Activated naive CD4-positive, alpha-beta T cell treated with Interleukin-2 at 50 U/mL for 16 hours (primary cell): ENCODE measurements around the gene KRR1.
"Not testable (repeated sequence)": the region's sequence is repeated elsewhere in the genome, so short reads cannot be mapped to it uniquely, and the experiment has no call there.

Source experiments
- DNase-seq: peaks from one replicate; pipeline ENCODE4 v3.0.0-alpha.2; 2020

KRR1 gene

GRCh38 chr12:75471902-75472890 is 39.2 kb downstream of the KRR1 start:
- no peak for DNase-seq

DNA sequence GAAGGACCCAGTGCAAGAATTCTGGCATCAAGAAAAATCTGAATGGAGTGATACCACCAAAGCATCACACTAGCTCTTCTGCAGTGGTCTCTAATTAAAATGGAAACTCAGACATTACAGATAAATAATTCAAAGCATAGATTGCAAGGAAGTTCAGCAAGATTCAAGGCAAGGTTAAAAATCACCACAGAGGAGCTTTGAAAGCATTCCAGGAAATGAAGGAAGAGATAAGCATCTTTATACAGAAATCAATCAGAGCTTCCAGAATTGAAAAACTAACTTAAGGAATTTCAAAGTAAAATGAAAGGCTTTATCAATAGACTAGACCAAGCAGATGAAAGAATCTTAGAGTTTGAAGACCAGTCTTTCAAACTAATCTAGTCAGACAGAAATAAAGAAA is 51.2 kb downstream of the KRR1 start:
- no peak for DNase-seq

DNA sequence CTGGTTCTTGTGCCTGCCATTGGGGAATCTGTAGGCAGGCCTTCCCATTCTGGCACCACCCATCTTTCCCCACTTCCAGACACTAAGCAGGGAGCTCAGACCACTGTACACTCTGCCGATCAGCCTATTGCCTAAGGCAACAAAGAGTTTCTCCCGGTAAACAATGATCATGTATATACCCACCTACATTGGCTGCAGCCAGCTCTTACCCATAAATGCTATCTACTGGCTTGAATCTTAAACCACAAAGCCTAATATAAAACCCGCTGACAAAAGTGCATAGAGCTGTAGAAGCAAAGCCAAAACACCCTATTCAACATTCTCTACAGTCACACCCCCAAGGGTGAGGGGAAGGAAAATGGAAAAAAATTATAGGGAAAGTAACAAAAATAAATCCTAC is 51.7 kb downstream of the KRR1 start:
- DNase-seq: no peak

DNA sequence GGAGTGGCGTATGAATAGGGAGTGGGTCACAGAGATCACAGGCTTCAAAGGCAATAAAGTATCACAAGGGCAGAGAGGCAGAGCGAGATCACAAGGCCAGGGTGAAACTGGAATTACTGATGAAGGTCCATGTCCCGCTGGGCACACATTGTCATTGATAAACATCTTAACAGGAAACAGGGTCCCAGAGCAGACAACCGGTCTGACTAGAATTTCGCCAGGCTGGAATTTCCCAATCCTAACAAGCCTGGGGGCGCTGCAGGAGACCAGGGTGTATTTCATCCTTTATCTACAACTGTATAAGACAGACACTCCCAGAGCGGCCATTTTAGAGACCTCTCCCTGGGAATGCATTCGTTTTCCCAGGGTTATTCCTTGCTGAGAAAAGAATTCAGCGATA is 53.5 kb downstream of the KRR1 start:
- DNase-seq: not testable (repeated sequence)

- DNase-seq: no peak
Observed at GRCh38 chr12:75457191-75457590, 54.2 kb downstream of the KRR1 start.

- no peak for DNase-seq
Observed at GRCh38 chr12:75455839-75456238, 55.6 kb downstream of the KRR1 start.

GRCh38 chr12:75452675-75453330 is 58.6 kb downstream of the KRR1 start:
- no peak for DNase-seq

DNA sequence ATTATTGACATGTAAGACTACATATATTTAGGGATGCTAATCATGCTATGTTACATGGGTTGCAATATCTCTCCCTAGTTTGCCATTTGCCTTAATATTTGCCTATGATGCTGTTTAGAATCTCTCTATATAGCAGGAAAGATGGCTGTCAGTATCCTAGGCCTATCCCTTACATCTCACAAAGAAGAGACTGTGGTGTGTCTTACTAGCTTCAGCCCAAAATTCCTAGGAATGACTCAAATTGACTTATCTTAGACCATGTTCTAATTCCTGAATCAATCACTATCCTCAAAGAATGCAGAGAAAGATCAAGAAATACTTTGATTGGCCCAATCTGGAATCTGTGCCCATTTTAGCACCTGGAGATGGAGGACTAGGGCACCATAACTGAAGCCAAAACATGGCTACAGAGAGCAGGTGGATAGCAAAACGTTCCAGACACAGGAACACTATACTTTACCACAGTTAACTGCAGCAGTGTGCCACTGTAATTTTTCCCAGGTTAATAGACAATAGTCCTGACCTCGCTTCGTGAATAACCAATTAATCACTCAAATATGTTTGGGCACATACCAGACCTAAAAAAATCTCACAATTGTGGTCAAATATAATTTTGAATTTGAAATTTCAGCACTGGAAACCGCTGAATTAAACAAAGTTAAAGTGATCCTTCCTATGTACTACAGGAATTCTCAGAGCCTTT is 63.6 kb downstream of the KRR1 start:
- no peak for DNase-seq

- no peak for DNase-seq
Observed at GRCh38 chr12:75446857-75447256, 64.6 kb downstream of the KRR1 start.

GRCh38 chr12:75445137-75445507 is 66.3 kb downstream of the KRR1 start:
- DNase-seq: not testable (repeated sequence)

DNA sequence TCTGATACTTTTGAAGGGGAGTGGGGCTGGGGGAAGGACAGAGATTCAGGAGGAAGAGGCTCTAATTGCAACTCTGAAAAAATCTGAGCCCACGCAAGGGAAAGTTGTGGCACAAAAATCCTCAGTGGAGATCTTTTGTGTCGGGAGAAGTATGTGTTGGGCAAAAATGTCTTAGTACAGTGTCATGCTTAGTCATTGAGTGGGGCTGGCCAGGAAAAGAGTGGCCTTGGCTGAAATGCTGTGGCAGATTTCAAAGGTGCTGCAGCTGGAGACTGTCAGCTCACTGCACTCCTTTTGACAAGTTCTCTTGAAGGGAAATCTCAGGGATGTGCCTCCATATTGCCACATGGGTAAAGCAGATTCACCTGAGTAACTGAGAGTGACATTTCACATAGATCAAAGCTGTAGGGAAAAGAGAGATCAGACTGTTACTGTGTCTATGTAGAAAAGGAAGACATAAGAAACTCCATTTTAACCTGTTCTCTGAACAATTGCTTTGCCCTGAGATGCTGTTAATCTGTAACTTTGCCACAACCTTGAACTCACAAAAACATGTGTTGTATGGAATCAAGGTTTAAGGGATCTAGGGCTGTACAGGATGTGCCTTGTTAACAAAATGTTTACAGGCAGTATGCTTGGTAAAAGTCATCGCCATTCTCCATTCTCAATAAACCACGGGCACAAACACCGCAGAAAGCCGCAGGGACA is 66.8 kb downstream of the KRR1 start:
- DNase-seq: no peak

GRCh38 chr12:75443709-75444108 is 67.7 kb downstream of the KRR1 start:
- DNase-seq: no peak

DNA sequence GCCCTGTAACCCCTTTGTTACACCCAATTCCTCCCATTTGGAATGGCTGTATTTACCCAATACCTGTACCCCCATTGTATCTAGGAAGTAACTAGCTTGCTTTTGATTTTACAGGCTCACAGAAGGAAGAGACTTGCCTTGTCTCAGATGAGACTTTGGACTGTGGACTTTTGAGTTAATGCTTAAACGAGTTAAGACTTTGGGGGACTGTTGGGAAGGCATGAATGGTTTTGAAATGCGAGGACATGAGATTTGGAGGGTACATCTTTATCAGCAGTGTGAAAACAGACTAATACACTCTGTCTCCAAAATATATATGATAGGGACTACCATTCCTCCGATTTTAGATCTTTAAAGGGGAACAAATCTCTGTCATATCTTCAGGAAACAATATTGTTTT is 69.0 kb downstream of the KRR1 start:
- not testable (repeated sequence) for DNase-seq

GRCh38 chr12:75441687-75442449 is 69.5 kb downstream of the KRR1 start:
- DNase-seq: not testable (repeated sequence)
